ENCODE results near the gene FRMPD3. TPM values are rescaled to one million over a fixed set of nuclear protein-coding genes. Genes with fewer than 3 reads are reported as not detected.

The FRMPD3 gene
- total RNA-seq, 1 donor from 2014 or later = 0.64 TPM

- no peak overlapping the region for H3K4me3 ChIP-seq
- no peaks in the 10 kb centered on the region for H3K9me3 ChIP-seq
- no peaks in the 10 kb centered on the region for H3K4me1 ChIP-seq
- H3K36me3 ChIP-seq = no peaks in the 10 kb centered on the region
- intact Hi-C loops (cut with DNase I) = no loop called here
- H3K27me3 ChIP-seq = no peaks in the 10 kb centered on the region
- H3K27ac ChIP-seq = no peak overlapping the region
- no peak for TF ChIP-seq CTCF (IDR thresholded peaks at IDR 0.05)
- no peak for DNase-seq (ENCODE audit: low spot score in 2 of 2)
Measured at GRCh38 chrX:107450823-107451509, 1.5 kb downstream of the FRMPD3 start.

- DNase-seq (ENCODE audit: low spot score in 2 of 2) = no peak
- TF ChIP-seq CTCF (IDR thresholded peaks at IDR 0.05) = no peak
- H3K4me1 ChIP-seq = no peaks in the 10 kb centered on the region
- intact Hi-C loops (cut with DNase I) = no loop called here
- H3K36me3 ChIP-seq = no peaks in the 10 kb centered on the region
- H3K27ac ChIP-seq = no peak overlapping the region
- H3K9me3 ChIP-seq = no peaks in the 10 kb centered on the region
- no peak overlapping the region for H3K4me3 ChIP-seq
- no peaks in the 10 kb centered on the region for H3K27me3 ChIP-seq
Measured at GRCh38 chrX:107451731-107452130, 2.3 kb downstream of the FRMPD3 start.

GRCh38 chrX:107452581-107452980 lies 3.1 kb downstream of the FRMPD3 start:
- TF ChIP-seq CTCF (IDR thresholded peaks at IDR 0.05) = no peak
- no peak overlapping the region for H3K4me3 ChIP-seq
- DNase-seq (ENCODE audit: low spot score in 2 of 2) = no peak
- intact Hi-C loops (cut with DNase I) = no loop called here
- H3K27me3 ChIP-seq = no peaks in the 10 kb centered on the region
- H3K27ac ChIP-seq = no peak overlapping the region
- H3K4me1 ChIP-seq = no peaks in the 10 kb centered on the region
- no peaks in the 10 kb centered on the region for H3K36me3 ChIP-seq
- H3K9me3 ChIP-seq = no peaks in the 10 kb centered on the region

GRCh38 chrX:107454302-107454701 lies 4.8 kb downstream of the FRMPD3 start:
- no peaks in the 10 kb centered on the region for H3K4me1 ChIP-seq
- H3K27ac ChIP-seq = no peak overlapping the region
- no peaks in the 10 kb centered on the region for H3K9me3 ChIP-seq
- TF ChIP-seq CTCF (IDR thresholded peaks at IDR 0.05) = no peak
- H3K27me3 ChIP-seq = no peaks in the 10 kb centered on the region
- no peak for DNase-seq (ENCODE audit: low spot score in 2 of 2)
- H3K36me3 ChIP-seq = no peaks in the 10 kb centered on the region
- intact Hi-C loops (cut with DNase I) = no loop called here
- no peak overlapping the region for H3K4me3 ChIP-seq

GRCh38 chrX:107457289-107457688 lies 7.8 kb downstream of the FRMPD3 start:
- TF ChIP-seq CTCF (IDR thresholded peaks at IDR 0.05) = no peak
- H3K27me3 ChIP-seq = no peaks in the 10 kb centered on the region
- no peak overlapping the region for H3K27ac ChIP-seq
- no peak for DNase-seq (ENCODE audit: low spot score in 2 of 2)
- intact Hi-C loops (cut with DNase I) = no loop called here
- no peaks in the 10 kb centered on the region for H3K36me3 ChIP-seq
- no peaks in the 10 kb centered on the region for H3K4me1 ChIP-seq
- H3K4me3 ChIP-seq = no peak overlapping the region
- no peaks in the 10 kb centered on the region for H3K9me3 ChIP-seq
